ENCODE data around the gene SRMS.

DNA sequence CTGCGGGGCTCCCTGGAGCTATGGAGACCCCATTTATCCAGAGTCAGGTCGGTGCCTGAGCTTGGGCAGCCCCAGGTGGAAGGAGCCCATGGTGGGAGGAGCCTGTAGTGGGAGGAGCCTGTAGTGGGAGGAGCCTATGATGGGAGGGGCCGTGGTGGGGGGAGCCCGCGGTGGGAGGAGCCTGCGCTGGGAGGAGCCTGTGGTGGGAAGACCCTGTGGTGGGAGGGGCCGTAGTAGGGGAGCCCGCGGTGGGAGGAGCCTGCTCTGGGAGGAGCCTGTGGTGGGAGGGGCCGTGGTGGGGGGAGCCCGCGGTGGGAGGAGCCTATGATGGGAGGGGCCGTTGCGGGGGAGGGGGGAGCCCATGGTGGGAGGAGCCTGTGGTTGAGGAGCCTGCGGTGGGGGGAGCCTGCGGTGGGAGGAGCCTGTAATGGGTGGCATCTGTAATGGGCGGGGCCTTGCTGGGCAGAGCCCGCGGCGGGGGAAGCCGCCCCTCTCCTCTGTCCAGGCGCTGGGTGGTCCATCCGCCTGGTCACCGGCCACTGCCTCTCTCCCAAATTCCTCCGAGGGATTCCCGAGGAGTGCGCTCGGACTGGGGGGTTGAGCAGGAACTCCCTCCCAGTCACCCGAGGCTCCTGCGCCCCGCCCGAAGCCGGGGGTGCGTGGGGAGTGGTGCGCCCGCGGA is 5.8 kb upstream of the SRMS start:
- TF ChIP-seq CTCF (conservative IDR thresholded peaks at IDR 0.05; ENCODE audit: low read depth, low read length) (no peak), EZH2 (IDR thresholded peaks at IDR 0.05; ENCODE audit: low read length, unreplicated experiment) (no peak), EZH2phosphoT487 (IDR thresholded peaks at IDR 0.05; ENCODE audit: borderline replicate concordance, low read length) (no peak)

Data from PC-3 (cell line).